GM19193 (cell line): ENCODE measurements around the gene HEXD.

Source experiments
- POLR2A ChIP-seq: IDR thresholded peaks from 4 replicates; pipeline ENCODE4 v1.6.1; 2011; ENCODE audit not compliant: insufficient read depth, insufficient read length; ENCODE audit errors: extremely low read depth

Gene HEXD

DNA sequence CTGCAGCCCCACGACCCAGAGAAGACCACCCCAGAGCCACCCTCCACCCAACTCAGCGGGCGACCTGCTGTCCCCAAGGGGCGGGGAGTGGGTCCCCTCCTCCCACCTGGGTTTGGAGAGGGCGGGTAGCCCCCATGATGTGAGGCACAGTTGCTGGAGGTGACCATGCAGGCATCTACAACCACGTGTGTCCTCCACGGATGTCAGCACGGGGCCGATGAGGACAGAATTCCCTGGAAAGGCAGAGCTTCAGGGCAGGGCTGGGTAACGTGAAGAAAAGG is 39.5 kb upstream of the HEXD start:
- no peak for TF ChIP-seq POLR2A

DNA sequence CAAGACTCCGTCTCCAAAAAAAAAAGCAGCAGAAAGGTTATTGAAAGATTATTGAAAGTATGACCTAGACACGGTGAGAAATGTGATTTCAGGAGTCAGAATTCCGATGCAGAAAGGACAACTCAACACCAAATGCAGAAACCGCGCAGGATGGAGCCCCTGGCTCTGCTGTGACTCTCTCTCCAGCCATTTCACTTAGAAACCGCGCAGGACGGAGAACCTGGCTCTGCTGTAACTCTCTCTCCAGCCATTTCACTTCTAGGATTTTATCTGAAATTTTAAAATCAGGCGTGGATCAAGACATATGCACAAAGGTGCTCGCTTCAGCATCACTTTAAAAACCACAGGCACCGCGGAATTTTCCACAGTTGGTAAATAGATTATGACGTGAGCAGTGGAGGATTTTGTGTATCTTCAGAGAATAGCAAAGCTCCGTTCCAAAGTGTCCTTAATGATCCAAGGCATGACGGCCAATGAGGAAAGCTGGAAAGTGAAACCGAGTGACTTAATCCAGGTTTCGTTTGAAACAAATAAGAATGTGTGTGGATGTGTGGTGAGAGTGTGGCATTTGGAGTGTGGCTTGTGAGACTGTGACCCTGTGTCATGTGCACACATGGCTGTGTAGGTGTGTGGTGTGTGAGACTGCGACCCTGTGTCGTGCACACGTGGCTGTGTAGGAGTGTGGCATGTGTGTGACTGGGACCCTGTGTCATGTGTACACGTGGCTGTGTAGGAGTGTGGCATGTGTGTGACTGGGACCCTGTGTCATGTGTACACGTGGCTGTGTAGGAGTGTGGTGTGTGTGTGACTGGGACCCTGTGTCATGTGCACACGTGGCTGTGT is 37.1 kb upstream of the HEXD start:
- TF ChIP-seq POLR2A, result no peak

DNA sequence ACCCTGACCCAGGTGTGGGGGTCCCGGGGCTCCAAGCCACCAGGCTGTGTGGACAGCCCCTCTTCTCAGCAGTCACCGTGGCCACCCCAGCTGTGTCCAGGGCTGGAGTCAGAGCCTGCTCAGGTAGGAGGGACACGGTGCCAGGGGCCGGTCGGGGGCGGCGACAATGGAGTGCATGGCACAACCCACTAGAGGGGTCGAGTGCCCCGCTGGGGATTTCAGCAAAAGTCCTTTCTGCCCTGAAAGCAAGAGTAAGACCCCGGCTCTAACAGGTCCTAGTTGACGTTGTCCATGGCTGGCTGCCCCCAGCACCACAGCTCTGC is 35.3 kb upstream of the HEXD start:
- TF ChIP-seq POLR2A, result no peak

DNA sequence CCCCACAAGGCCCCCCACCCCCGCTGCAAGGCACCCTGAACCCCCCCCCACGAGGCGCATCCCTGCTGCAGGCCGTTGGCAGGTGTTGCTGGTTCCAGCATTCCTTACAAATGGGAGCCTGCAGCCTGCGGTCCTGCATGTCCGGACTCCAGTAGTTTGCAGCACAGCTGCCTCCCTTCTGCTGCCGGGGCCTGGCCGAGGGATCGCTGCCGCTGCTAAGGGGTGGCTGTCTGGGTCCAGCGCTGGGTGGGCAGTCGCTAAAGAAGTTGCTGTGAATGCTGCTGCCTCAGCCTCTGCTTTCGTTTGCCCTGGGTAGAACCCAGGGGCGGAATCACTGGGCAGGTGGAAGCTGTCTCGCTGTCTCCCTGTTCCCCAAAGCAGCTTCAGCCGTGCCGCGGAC is 34.7 kb upstream of the HEXD start:
- no peak for TF ChIP-seq POLR2A

DNA sequence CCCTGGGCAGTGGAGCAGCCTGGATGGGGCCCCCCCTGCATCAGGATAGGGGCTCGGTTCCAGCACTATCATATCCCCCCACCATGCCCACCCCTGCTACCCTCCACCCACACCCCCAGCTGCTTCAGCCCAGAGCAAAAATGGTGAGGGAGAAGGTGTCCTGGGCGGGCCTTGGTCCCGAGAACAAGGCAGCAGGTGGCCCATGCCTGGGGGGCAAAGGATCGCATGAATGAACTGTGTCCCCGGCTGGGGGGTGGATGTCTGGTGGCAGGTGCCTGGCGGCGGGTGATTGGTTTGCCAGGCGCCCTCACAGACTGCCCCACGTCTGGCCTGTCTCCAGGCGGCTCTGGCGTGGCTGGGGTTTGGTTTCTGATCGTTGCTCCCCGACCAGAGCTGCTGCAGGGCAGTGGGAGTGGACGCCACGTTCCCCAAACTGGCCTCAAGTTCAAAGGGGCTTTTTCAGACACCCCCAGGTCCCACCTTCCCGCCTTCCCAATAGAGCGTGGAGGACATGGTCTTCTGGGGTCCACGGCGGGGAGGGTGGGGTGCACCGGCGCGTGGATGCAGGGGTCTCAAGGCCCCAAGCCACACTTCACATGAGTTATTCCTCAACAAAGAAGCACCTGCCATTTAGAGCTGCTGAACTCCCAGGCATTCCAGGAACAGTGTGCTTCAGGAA is 34.0 kb upstream of the HEXD start:
- TF ChIP-seq POLR2A, result no peak

DNA sequence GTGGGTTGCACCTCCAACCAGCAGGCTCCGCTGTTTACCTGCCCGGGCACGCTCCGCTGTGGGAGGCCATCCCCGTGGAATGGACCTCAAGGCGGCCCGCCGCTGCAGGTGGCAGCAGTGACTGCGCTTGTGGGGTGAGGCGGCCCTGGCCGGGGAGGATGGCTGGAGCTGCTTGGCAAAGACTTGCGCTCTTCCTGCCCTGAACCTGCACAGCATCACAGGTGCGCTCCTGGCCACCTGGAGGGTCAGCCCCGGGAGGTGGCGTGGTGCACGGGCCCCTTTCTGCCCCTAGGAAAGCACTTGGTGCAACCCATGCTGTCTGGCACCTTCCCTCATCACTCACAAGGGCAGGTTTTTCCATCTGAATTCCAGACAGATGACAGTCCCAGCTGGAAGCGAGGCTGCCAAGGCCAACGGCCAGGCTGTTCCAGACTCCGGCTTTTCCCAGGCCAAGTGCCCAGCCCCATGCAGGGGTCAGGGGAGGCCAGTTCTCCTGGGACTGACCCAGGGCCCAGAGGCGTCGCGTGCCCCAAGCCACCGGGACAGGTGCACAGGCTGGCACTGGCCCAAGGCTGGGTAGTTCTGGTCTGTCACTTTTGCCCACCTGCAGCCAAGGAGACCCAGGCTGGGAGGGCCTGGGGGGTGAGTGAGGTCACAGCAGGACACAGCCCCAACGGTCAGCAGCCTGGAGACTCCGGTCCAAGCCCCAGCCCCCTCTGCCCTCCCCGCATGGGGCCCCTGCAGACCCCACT is 33.2 kb upstream of the HEXD start:
- TF ChIP-seq POLR2A, result no peak

DNA sequence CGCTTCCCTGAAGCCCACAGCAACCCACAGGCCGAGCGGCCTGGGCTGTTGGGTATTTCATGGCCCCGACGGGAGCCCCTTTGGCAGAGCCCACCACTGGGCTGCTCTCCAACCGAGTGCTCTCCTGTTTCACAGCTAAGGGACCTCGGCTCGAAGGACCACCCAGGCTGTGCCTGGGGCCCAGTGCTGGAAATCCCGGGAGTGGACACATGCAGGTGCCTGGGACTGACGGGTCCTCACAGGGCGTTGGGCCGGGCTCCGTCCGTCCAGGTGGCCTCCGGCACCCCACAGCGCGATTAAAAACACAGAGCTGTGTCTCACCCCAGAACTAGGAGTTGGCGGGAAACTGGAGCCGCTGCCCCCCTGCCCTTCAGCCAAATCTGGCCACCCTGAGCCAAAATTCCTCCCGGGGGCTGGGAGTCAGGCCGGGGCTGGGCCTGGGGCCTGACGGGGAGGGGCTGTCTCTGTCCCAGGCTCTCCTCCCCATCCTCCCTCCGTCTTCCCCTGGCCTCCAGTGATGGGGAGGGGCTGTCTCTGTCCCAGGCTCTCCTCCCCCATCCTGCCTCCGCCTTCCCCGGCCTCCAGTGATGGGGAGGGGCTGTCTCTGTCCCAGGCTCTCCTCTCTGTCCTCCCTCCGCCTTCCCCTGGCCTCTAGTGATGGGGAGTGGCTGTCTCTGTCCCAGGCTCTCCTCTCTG is 32.4 kb upstream of the HEXD start:
- TF ChIP-seq POLR2A, result no peak

DNA sequence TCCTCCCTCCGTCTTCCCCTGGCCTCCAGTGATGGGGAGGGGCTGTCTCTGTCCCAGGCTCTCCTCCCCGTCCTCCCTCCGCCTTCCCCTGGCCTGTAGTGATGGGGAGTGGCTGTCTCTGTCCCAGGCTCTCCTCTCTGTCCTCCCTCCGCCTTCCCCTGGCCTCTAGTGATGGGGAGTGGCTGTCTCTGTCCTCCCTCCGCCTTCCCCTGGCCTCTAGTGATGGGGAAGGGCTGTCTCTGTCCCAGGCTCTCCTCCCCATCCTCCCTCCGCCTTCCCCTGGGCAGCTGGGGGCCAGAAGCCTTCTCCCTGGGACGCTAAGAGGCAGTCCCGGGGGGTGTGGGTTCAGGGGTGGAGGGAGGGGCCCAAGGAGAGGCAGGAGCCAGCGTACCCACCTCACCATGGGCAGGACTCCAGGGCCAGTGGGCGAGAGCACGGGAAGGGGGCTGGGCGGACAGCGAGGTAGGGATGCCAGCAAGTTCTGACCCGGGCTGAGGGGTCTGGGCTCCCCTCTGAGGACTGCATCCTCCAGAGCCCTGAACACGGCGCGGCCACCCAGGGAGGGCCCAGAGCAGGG is 31.8 kb upstream of the HEXD start:
- no peak for TF ChIP-seq POLR2A

DNA sequence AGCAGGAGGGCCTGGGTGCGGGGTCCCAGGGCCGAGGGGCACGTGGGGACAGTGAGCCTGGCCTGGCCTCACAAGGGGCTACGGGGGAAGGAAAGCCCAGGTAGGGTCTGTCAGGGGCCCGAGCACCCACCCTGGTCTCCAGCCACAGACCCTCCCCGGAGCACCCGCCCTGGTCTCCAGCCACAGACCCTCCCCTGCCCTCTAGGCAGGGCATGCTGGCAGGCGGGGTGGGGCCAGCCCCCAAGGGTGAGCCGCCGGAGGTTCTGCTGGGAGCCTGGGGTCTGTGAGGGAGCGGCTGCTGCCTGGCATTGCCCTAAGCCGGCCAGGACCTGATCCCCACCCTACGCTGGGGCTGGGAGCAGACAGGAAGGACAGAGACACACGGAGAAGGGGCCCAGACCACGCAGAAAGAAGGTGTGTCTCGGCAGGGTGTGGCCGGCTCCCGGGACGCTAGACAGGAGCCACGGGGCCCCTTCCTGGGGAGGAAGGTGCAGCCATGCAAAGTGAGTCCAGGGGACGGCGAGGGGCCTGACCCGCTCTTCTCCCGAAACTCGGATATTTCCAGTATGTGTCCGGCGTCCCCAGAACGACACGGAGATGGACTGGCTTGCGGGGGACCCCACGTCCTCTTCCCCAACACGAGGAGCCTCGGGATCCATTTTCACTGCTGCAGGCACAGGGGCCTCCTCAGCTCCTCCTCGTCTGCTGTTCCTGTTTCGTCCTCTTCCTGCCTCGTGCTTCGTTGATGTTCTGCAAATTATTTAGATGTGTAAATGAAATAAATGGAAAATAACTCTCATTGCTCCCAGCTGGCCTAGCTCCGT is 31.1 kb upstream of the HEXD start:
- no peak for TF ChIP-seq POLR2A

DNA sequence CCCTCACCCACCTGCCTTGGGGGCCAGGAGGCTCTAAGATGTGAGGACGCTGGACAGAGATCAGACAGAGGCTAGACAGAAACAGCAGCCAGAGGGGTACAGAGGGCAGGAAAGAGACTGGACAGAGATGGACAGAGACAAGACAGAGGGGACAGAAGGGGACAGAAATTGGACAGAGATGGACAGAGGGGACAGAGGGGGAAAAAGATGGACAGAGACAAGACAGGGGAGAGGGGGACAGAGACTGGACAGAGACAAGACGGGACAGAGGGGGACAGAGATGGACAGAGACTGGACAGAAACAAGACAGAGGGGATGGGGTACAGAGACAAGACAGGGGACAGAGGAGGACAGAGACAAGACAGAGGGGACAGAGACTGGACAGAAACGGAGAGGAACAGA is 30.4 kb upstream of the HEXD start:
- TF ChIP-seq POLR2A, result no peak

DNA sequence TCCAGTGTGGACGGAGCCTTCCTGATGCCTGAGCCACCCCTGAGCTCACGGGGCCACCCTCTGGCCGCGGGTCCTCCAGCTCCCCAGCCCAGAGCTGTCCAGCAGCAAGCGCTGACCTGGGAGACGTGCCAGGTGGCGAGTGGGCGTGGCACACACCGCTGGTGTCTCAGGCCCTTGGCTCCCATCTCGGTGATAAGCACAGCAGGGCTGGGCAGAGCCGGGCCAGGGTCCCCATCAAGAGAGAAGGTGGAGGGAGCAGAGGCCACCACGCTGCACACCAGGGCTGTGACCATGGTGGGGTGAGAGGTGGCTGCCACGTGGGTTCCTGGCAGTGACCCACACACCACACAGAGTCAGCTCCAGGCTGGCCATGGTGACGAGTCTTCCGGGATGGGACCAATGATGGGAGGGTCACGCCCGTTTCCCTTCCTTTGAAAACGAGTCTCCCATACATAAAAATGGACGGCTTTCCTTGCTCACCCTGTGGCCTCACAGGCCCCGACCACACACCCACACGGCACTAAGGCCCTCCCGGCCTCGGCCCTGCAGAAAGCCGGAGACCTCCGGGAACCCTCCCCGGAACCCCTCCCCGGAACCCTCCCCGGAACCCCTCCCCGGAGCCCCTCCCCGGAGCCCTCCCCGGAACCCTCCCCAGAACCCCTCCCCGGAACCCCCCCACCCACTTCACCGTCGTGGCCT is 29.8 kb upstream of the HEXD start:
- no peak for TF ChIP-seq POLR2A

DNA sequence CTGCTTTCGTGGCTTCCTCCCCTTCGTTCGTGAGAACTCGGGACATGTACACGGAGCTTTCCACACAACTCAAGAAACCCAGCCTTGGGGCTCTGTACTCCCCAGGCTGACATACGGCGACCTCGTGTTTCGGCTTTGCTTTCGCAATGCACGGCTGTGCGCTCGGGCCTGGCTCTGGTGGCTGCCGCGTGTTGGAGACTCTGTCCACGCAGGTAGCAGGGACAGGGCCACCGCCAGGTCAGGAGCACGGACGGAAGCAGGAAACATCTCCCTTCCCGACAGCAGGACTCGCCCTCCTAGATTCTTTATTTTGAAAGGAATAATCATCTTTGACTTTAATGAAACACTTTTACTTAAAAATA is 29.2 kb upstream of the HEXD start:
- no peak for TF ChIP-seq POLR2A

DNA sequence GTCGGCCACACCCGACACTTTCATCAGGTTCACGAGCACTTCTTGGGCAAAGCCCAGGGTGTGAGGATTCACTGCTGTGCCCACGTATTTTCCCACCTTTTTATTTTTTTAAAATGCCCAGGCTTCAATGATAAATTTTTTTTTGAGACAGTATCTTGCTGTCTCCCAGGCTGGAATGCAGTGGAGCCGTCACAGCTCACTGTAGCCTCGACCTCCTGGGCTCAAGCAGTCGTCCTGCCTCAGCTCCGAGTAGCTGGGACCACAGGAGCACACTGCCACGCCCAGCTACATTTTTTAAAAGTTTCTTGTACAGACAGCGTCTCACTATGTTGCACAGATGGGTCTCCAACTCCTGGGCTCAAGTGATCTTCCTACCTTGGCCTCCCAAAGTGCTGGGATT is 28.8 kb upstream of the HEXD start:
- TF ChIP-seq POLR2A, result no peak
